HepG2 (cell line): ENCODE data around the gene SYNGR2. TPM values are rescaled to one million over a fixed set of nuclear protein-coding genes. Genes with fewer than 3 reads are reported as not detected.
A peak's percentile ranks its signal among the peaks of the same experiment; 100 is the strongest.

ENCODE experiments used
- BRCA1 ChIP-seq: sonication (generic); formaldehyde crosslinking; IDR thresholded peaks from 2 replicates; pipeline ENCODE4 v1.4.0; 2020; ENCODE audit warnings: missing genetic modification reagents
- IKZF5 ChIP-seq: IDR thresholded peaks from 2 replicates; pipeline ENCODE4 v1.6.1; 2018; ENCODE audit warnings: missing genetic modification reagents, mild to moderate bottlenecking, missing compliant biosample characterization
- MTA3 ChIP-seq: sonication (generic); formaldehyde crosslinking; IDR thresholded peaks from 2 replicates; pipeline ENCODE4 v1.4.0; 2020; ENCODE audit warnings: missing genetic modification reagents
- NAIF1 ChIP-seq: sonication (generic); formaldehyde crosslinking; IDR thresholded peaks from 2 replicates; pipeline ENCODE4 v1.5.0; 2020; ENCODE audit warnings: mild to moderate bottlenecking, missing genetic modification reagents, borderline replicate concordance
- RXRA ChIP-seq: sonication (generic); formaldehyde crosslinking; IDR thresholded peaks from 2 replicates; pipeline ENCODE4 v1.5.1; 2020; ENCODE audit warnings: missing genetic modification reagents
- SRSF9 ChIP-seq: fragments of 200-400 bp; formaldehyde crosslinking; IDR thresholded peaks from 2 replicates; pipeline ENCODE4 v1.6.1; 2018; ENCODE audit warnings: borderline replicate concordance, mild to moderate bottlenecking, low read depth, low read length; ENCODE audit not compliant: insufficient read depth, poor library complexity, severe bottlenecking
- ZFP82 ChIP-seq: sonication (generic); formaldehyde crosslinking; IDR thresholded peaks from 2 replicates; pipeline ENCODE4 v1.5.1; 2020; ENCODE audit warnings: mild to moderate bottlenecking, missing genetic modification reagents, borderline replicate concordance
- ZFP91 ChIP-seq: sonication (generic); formaldehyde crosslinking; IDR thresholded peaks from 2 replicates; pipeline ENCODE4 v1.9.0; 2022; ENCODE audit warnings: missing genetic modification reagents, mild to moderate bottlenecking, borderline replicate concordance
- ZFY ChIP-seq: sonication (generic); formaldehyde crosslinking; IDR thresholded peaks from 2 replicates; pipeline ENCODE4 v1.4.0; 2020; ENCODE audit warnings: missing genetic modification reagents
- ZMYM2 ChIP-seq: sonication (generic); formaldehyde crosslinking; IDR thresholded peaks from 2 replicates; pipeline ENCODE4 v1.8.0; 2022; ENCODE audit warnings: mild to moderate bottlenecking, missing genetic modification reagents
- ZNF282 ChIP-seq: fragments of 450-650 bp; IDR thresholded peaks from 2 replicates; pipeline ENCODE4 v1.6.1; 2018; ENCODE audit not compliant: partially characterized antibody
- ZNF574 ChIP-seq: sonication (generic); formaldehyde crosslinking; IDR thresholded peaks from 2 replicates; pipeline ENCODE4 v1.4.0; 2020; ENCODE audit warnings: missing genetic modification reagents
- ZNF615 ChIP-seq: sonication (generic); formaldehyde crosslinking; IDR thresholded peaks from 2 replicates; pipeline ENCODE4 v1.5.0; 2020; ENCODE audit warnings: mild to moderate bottlenecking, missing genetic modification reagents, borderline replicate concordance
- polyA plus RNA-seq, 8 experiments: library from polyadenylated mRNA; depleted of rRNA in 3 of 8; stranded (reverse) in 7 of 8; unstranded in 1 of 8; fragments of >200 nt; fragmentation: Illumina TruSeq in 4 of 8; extraction: Trizol in 4 of 8; gene quantifications; 2 replicates each; pipeline versions ENCODE4 v1.2.1 to v1.2.3, GENCODE V29; 2011 to 2016; ENCODE audit warnings: low read depth in 4 of 8, missing spikeins in 1 of 8, mixed read lengths in 1 of 8; ENCODE audit not compliant: insufficient read depth in 1 of 8
- total RNA-seq, 5 experiments: library from RNA; depleted of rRNA; stranded (reverse); fragments of >200 nt; fragmentation: Illumina TruSeq; extraction: Trizol; gene quantifications; 2 replicates each; pipeline ENCODE4 v1.2.3, GENCODE V29; 2016; ENCODE audit warnings: low read depth in 1 of 5
- TF ChIP-seq, protein P1 (sequence below): IDR thresholded peaks from 2 replicates; pipeline ENCODE4 v1.6.1; 2012; ENCODE audit warnings: low read length, improper control_type of control experiment
- TF ChIP-seq, protein P2 (sequence below): sonication (generic); formaldehyde crosslinking; IDR thresholded peaks from 2 replicates; pipeline ENCODE4 v1.5.0; 2020; ENCODE audit warnings: missing genetic modification reagents

The SYNGR2 gene
- total and polyA plus RNA-seq, 2 of the 13 experiments (the other 11 are each of a cell fraction or from before 2014, with no cell fraction given): 46.7 to 170 TPM

DNA sequence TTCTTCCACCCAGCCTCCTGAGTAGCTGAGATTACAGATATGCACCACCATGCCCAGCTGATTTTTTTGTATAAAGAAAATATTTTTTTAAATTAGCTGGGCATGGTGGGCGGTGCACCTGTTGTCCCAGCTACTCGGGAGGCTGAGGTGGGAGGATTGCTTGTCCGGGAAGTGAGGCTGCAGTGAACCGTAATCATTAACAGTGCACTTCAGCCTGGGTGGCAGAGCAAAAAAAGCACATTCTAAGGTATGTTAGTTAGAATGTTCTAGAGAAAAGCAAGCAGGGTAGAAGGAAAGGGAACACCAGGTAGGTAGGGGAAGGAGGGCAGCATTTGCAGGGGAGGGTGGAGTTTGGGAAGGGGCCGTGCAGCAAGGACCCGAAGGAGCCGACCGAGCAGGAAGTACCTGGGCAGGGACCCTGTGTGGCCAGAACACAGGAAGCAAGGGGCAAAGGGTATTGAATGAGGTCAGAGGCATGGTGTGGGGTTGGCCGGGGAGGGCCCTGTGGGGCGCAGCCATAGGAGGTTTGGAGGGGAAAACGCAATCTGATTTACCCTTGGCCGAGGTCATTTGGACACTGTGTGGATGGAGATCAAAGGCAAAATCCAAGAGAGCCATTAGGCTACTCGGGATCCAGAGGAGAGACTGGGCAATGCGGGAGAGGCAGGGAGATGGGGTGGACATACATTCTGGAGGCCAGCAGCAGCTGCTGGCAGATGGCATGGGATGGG lies 19.9 kb upstream of the SYNGR2 start (continued):
- TF ChIP-seq ZNF574 (CRISPR knock-in tag) (0 out of 2 replicates have a peak, but pooled peaks have one; percentile 17), SRSF9 (no peak), ZNF282 (no peak), ZMYM2 (0 out of 2 replicates have a peak, but pooled peaks have one; percentile 34), MTA3 (CRISPR knock-in tag) (no peak), IKZF5 (CRISPR knock-in tag) (0 out of 2 replicates have a peak, but pooled peaks have one; percentile 26), NAIF1 (no peak), BRCA1 (no peak), ZNF615 (CRISPR knock-in tag) (no peak), RXRA (CRISPR knock-in tag) (peak; percentile 69), ZFY (no peak), ZFP82 (CRISPR knock-in tag) (no peak), ZFP91 (CRISPR knock-in tag) (no peak)
- TF ChIP-seq, protein P1, sequence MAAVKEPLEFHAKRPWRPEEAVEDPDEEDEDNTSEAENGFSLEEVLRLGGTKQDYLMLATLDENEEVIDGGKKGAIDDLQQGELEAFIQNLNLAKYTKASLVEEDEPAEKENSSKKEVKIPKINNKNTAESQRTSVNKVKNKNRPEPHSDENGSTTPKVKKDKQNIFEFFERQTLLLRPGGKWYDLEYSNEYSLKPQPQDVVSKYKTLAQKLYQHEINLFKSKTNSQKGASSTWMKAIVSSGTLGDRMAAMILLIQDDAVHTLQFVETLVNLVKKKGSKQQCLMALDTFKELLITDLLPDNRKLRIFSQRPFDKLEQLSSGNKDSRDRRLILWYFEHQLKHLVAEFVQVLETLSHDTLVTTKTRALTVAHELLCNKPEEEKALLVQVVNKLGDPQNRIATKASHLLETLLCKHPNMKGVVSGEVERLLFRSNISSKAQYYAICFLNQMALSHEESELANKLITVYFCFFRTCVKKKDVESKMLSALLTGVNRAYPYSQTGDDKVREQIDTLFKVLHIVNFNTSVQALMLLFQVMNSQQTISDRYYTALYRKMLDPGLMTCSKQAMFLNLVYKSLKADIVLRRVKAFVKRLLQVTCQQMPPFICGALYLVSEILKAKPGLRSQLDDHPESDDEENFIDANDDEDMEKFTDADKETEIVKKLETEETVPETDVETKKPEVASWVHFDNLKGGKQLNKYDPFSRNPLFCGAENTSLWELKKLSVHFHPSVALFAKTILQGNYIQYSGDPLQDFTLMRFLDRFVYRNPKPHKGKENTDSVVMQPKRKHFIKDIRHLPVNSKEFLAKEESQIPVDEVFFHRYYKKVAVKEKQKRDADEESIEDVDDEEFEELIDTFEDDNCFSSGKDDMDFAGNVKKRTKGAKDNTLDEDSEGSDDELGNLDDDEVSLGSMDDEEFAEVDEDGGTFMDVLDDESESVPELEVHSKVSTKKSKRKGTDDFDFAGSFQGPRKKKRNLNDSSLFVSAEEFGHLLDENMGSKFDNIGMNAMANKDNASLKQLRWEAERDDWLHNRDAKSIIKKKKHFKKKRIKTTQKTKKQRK: no peak
- TF ChIP-seq, protein P2, sequence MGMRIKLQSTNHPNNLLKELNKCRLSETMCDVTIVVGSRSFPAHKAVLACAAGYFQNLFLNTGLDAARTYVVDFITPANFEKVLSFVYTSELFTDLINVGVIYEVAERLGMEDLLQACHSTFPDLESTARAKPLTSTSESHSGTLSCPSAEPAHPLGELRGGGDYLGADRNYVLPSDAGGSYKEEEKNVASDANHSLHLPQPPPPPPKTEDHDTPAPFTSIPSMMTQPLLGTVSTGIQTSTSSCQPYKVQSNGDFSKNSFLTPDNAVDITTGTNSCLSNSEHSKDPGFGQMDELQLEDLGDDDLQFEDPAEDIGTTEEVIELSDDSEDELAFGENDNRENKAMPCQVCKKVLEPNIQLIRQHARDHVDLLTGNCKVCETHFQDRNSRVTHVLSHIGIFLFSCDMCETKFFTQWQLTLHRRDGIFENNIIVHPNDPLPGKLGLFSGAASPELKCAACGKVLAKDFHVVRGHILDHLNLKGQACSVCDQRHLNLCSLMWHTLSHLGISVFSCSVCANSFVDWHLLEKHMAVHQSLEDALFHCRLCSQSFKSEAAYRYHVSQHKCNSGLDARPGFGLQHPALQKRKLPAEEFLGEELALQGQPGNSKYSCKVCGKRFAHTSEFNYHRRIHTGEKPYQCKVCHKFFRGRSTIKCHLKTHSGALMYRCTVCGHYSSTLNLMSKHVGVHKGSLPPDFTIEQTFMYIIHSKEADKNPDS (CRISPR knock-in tag): no peak
